Subcutaneous abdominal adipose tissue (tissue), 5 donors: ENCODE measurements around the gene ZSCAN16.
A peak's percentile ranks its signal among the peaks of the same experiment; 100 is the strongest.

Experiments
- H3K27ac ChIP-seq: one replicate; pipeline ENCODE4 v1.7.0; 2013; ENCODE audit warnings: low read depth, mild to moderate bottlenecking, inconsistent platforms, low read length, moderate library complexity
- H3K27me3 ChIP-seq, 5 donors: one replicate each; pipeline ENCODE4 v1.7.0; 2013; ENCODE audit warnings: low read length in 5 of 5, inconsistent platforms in 1 of 5; ENCODE audit not compliant: control insufficient read depth in 5 of 5, insufficient read depth in 4 of 5
- H3K36me3 ChIP-seq, 5 donors: one replicate each; pipeline ENCODE4 v1.7.0; 2013; ENCODE audit warnings: low read length in 5 of 5; ENCODE audit not compliant: control insufficient read depth in 5 of 5, insufficient read depth in 5 of 5
- H3K4me1 ChIP-seq, 5 donors: one replicate each; pipeline ENCODE4 v1.7.0; 2013; ENCODE audit warnings: low read length in 5 of 5, mild to moderate bottlenecking in 3 of 5, moderate library complexity in 1 of 5; ENCODE audit not compliant: control insufficient read depth in 5 of 5, insufficient read depth in 5 of 5
- H3K4me3 ChIP-seq, 5 donors: one replicate each; pipeline ENCODE4 v1.7.0; 2013; ENCODE audit warnings: low read length in 5 of 5, low read depth in 1 of 5
- H3K9ac ChIP-seq, 5 donors: one replicate each; pipeline ENCODE4 v1.7.0; 2013; ENCODE audit warnings: low read length in 5 of 5, mild to moderate bottlenecking in 4 of 5, moderate library complexity in 3 of 5
- H3K9me3 ChIP-seq, 5 donors: one replicate each; pipeline ENCODE4 v1.7.0; 2013; ENCODE audit warnings: low read length in 5 of 5; ENCODE audit not compliant: control insufficient read depth in 5 of 5
- donor health status: healthy.
- donor health status: healthy.
- donor health status: healthy.
- donor health status: healthy.
- donor health status: healthy.

ZSCAN16 gene

DNA sequence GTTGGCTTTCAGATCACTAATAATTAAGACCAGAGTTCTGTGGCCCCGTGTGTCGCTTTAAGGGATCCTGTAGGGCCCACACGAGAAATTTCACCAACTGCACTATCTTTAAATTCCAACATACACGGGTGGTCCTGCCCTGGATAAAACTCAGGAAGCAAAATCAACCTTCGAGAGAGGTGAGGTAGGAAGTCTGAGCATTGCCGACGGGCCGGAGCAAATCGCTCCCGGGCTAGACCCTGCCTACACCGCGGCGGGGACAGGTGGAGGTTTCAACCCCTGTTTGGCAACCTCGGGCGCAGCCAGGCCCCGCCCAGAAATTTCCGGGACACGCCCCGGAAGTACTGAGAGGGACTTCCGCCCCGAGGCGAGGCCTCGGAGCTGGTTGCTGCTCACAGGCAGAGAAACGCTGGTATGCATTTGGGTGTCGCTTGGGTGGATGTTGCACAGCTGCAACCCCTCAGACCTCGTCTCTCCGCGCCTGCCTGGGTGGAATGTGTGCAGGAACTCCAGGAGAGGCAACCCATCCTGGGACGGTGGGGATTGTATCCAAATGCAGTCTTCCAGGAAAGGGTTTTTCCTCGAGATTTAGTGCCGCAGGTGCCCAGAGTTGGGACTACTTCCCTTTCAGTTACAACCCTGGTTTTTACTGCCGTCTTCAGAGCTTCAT, 37.1 kb downstream of the ZSCAN16 start:
- Histone ChIP-seq H3K36me3 (peaks cover 2 to 18% (median 7%) of the 10 kb centered on the region in 5 donors), H3K27ac (peak overlapping the region; percentile 27), H3K4me1 (peaks cover 0 to 17% (median 13%) of the 10 kb centered on the region in 5 donors), H3K27me3 (no peaks in the 10 kb centered on the region), H3K9ac (peak overlapping the region in 4 of 5 donors; percentile 8 to 73 (median 48)), H3K4me3 (peak overlapping the region; percentile 75 to 93 (median 80)), H3K9me3 (no peaks in the 10 kb centered on the region)

DNA sequence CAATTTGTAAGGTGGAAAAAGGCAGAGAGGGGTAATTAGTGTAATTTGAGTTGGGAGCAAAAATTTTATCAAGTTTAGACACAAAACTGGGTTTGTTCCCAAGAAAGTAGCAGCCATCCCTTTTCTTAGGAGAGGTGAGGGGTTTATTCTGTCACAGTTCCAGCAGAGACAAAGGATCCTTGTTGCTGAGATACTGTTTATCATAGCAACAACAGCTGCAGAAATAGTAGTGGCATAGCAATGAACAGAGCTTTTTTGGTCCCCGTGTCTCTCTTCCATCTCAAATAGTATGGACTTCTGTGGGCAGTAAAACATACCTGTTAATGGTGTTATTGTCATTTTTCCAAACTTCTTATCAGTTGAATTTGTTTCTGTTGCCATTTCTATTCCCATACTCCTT, 41.2 kb downstream of the ZSCAN16 start:
- no peak overlapping the region for H3K4me3 ChIP-seq
- H3K9me3 ChIP-seq: no peaks in the 10 kb centered on the region
- H3K27ac ChIP-seq: no peak overlapping the region
- H3K9ac ChIP-seq: no peak overlapping the region
- H3K4me1 ChIP-seq: peaks cover 0 to 17% (median 13%) of the 10 kb centered on the region in 5 donors
- peaks cover 0 to 8% (median 0%) of the 10 kb centered on the region in 5 donors for H3K36me3 ChIP-seq
- no peaks in the 10 kb centered on the region for H3K27me3 ChIP-seq

DNA sequence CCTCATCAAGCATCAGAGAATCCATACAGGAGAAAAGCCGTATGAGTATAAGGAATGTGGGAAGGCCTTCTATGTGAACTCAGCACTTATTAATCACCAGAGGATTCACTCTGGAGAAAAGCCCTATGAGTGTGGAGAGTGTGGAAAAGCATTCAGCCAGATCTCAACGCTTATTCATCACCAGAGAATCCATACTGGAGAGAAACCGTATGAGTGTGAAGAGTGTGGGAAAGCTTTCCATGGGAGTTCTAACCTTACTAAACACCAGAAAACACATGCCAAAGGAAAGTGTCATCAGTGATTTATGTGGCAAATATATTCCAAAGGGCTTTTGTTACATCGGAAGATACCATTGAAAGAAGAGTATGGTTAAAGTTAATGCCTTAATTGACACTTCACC, 42.7 kb downstream of the ZSCAN16 start:
- Histone ChIP-seq H3K36me3 (peaks cover 0 to 12% (median 0%) of the 10 kb centered on the region in 5 donors), H3K4me3 (no peak overlapping the region), H3K27ac (no peak overlapping the region), H3K9me3 (no peaks in the 10 kb centered on the region), H3K4me1 (peaks cover 0 to 5% (median 3%) of the 10 kb centered on the region in 5 donors), H3K9ac (no peak overlapping the region), H3K27me3 (no peaks in the 10 kb centered on the region)

DNA sequence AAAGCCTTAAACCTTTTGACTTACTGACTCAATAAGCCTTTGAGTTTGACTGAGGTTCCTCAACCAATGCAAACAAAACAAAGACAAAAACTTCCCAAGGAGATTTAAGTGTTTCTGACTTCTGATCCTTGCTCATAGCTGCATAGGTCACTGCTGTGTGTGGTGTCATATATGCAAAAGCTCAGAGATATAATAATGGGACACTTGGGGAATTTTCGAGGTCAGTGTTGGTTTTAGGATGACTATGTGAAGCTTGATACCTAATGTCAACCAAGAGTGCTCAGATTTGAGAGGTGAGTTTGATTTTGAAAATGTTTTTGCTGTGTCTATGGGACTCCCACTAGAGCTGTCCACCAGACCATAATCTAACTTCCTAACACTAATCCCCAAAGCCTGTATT, 43.5 kb downstream of the ZSCAN16 start:
- Histone ChIP-seq H3K9ac (no peak overlapping the region), H3K27me3 (no peaks in the 10 kb centered on the region), H3K4me3 (no peak overlapping the region), H3K36me3 (peaks cover 0 to 12% (median 0%) of the 10 kb centered on the region in 5 donors), H3K9me3 (no peaks in the 10 kb centered on the region), H3K4me1 (no peaks in the 10 kb centered on the region), H3K27ac (no peak overlapping the region)

DNA sequence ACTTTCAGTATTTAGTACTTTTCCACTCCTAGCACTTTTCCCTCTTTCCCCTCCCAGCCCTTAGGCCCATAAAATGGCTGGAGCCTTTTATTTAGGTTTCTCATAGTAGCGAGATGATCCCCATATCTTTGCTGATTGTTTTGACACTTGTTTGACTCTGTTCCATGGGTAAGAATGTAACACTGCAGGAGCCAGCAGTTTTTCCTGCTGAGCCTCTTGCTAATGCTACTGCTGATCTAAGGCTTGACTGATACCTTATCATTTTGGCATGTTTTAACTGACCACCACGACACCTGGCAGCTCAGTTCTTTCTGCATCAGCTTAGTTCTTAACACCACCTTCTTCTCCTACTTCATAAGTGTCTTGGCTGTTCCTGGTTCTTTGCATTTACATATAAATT, 46.9 kb downstream of the ZSCAN16 start:
- no peaks in the 10 kb centered on the region for H3K4me1 ChIP-seq
- no peak overlapping the region for H3K4me3 ChIP-seq
- peaks cover 0 to 12% (median 0%) of the 10 kb centered on the region in 5 donors for H3K36me3 ChIP-seq
- no peak overlapping the region for H3K27ac ChIP-seq
- H3K9me3 ChIP-seq: no peaks in the 10 kb centered on the region
- no peak overlapping the region for H3K9ac ChIP-seq
- no peaks in the 10 kb centered on the region for H3K27me3 ChIP-seq

DNA sequence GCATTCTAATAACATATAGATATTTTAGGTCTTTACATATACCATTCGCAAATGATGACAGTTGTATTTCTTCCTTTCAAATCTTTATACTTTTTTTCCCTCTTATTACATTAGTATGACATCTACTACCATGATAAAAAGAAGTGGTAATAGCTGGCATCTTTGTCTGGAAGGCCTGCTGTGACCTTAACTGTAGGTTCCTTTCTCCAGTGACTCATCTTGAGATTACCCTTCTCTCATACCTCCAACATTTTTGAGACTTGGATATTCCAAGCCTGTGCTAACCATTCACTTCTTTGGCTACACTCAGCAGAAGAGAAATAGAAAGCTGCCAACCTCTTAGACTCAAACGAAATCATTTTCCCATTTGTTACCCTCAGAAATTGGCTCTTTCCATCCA, 47.6 kb downstream of the ZSCAN16 start:
- H3K36me3 ChIP-seq: peaks cover 0 to 11% (median 0%) of the 10 kb centered on the region in 5 donors
- no peak overlapping the region for H3K4me3 ChIP-seq
- H3K9me3 ChIP-seq: no peaks in the 10 kb centered on the region
- H3K4me1 ChIP-seq: no peaks in the 10 kb centered on the region
- H3K27me3 ChIP-seq: no peaks in the 10 kb centered on the region
- no peak overlapping the region for H3K27ac ChIP-seq
- H3K9ac ChIP-seq: no peak overlapping the region

DNA sequence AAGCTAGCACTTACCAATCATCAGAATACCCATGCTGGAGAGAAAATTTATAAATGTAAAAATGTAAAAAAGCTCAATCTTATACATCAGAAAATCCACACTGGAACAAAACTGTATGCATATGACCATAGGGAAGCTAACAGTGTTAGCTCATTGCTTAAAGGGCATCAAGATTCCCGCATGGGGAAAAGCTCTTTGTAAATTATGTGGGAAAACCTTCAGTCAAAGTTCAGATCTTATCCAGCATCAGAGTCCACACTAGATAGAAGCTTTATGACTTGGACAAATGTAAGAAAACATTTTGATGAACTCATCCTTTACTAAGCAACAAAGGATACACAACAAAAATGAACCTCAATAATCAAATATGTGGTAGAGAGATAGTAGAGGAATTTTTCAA, 52.0 kb downstream of the ZSCAN16 start:
- no peak overlapping the region for H3K4me3 ChIP-seq
- peaks cover 0 to under 1% (median 0%) of the 10 kb centered on the region in 5 donors for H3K36me3 ChIP-seq
- H3K27me3 ChIP-seq: no peaks in the 10 kb centered on the region
- H3K9ac ChIP-seq: no peak overlapping the region
- H3K27ac ChIP-seq: no peak overlapping the region
- no peaks in the 10 kb centered on the region for H3K4me1 ChIP-seq
- H3K9me3 ChIP-seq: no peaks in the 10 kb centered on the region
